Epithelial cell of esophagus (primary cell): ENCODE results near the gene KIF27.
A peak's percentile ranks its signal among the peaks of the same experiment; 100 is the strongest.
"Not testable (repeated sequence)": the region's sequence is repeated elsewhere in the genome, so short reads cannot be mapped to it uniquely, and the experiment has no call there.

ENCODE experiments used
- DNase-seq: peaks from one replicate; pipeline ENCODE4 v3.0.0; 2010; ENCODE audit warnings: low read depth
- H3K4me3 ChIP-seq: 2 replicates; pipeline ENCODE4 v1.5.1; 2011; ENCODE audit warnings: mild to moderate bottlenecking, low read length, control low read depth
- TF ChIP-seq, protein P1 (sequence below): IDR thresholded peaks from 2 replicates; pipeline ENCODE4 v1.5.1; 2011; ENCODE audit warnings: low read depth, mild to moderate bottlenecking, low read length, control low read depth, inconsistent platforms; ENCODE audit not compliant: insufficient read depth; ENCODE audit errors: missing control alignments

Gene KIF27

DNA sequence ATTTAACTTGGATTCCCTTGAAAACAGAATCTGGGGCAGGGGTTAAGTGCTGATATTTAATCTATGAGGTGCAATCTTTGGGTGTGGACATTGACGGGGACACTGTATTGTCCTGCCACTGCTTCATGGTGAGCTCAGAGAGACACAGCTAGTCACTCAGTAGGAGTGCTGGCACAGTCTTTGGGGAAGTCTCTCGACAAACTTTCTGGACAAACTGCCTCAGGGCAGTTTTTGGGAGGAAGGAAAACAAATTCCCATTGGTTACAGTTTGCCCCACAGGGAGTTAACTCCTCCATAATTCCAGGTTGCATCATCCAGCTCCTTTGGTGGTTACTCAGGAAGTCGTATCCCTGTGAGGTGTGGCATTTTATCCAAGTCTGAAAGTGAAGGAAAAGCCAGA is 40.9 kb upstream of the KIF27 start:
- no peak overlapping the region for H3K4me3 ChIP-seq
- TF ChIP-seq, protein P1, sequence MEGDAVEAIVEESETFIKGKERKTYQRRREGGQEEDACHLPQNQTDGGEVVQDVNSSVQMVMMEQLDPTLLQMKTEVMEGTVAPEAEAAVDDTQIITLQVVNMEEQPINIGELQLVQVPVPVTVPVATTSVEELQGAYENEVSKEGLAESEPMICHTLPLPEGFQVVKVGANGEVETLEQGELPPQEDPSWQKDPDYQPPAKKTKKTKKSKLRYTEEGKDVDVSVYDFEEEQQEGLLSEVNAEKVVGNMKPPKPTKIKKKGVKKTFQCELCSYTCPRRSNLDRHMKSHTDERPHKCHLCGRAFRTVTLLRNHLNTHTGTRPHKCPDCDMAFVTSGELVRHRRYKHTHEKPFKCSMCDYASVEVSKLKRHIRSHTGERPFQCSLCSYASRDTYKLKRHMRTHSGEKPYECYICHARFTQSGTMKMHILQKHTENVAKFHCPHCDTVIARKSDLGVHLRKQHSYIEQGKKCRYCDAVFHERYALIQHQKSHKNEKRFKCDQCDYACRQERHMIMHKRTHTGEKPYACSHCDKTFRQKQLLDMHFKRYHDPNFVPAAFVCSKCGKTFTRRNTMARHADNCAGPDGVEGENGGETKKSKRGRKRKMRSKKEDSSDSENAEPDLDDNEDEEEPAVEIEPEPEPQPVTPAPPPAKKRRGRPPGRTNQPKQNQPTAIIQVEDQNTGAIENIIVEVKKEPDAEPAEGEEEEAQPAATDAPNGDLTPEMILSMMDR: no peak
- DNase-seq: peak; percentile 81

DNA sequence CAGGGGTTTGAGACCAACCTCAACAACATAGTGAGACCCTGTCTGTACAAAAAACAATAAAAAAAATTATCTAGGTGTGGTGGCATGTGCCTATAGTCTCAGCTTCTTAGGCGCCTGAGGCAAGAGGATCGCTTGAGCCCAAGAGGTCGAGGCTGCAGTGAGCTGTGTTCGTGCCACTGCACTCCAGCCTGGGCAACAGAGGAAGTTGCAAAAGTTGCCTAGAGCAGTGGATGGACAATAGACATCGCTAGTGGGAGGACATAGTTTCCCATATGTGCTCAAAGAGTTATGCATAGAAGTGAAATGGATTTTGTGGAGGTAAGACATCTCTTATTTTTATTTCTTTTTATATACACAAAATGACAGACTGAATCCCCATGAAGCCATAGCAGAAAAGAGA is 39.8 kb upstream of the KIF27 start:
- DNase-seq: no peak
- TF ChIP-seq, protein P1: no peak

DNA sequence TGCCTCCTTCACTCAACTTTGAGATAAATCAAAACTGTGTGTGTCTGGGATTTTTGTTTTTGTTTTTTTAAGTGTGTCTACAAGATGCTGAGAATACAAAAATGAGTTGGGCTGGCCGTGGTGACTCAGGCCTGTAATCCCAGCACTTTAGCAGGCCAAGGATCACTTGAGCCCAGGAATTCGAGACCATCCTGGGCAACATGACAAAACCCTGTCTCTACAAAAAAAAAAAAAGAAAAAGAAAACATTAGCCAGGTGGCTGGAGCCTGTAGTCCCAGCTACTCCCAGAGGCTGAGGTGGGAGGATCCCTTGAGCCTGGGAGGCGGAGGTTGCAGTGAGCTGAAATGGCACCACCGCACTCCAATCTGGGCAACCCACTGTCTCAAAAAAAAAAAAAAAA is 37.8 kb upstream of the KIF27 start:
- H3K4me3 ChIP-seq: no peak overlapping the region
- DNase-seq: peak; percentile 42
- TF ChIP-seq, protein P1: no peak

More for the DNA sequence above, 39.8 kb upstream of the KIF27 start:
- H3K4me3 ChIP-seq: no peak overlapping the region

DNA sequence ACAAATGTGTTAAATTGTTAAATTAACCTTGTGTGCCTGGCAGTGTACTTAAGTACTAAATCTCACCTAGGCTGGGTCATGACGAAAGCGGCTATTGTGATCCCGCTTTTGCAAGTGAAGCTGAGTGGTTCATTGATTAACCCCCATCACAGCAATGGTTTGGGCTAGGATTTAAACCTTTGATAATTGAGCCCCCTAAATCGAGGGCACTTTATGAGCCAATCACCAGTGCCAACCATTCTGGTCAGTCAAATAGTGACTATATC is 35.9 kb upstream of the KIF27 start:
- H3K4me3 ChIP-seq: peak overlapping the region; percentile 61
- DNase-seq: no peak
- TF ChIP-seq, protein P1: no peak

DNA sequence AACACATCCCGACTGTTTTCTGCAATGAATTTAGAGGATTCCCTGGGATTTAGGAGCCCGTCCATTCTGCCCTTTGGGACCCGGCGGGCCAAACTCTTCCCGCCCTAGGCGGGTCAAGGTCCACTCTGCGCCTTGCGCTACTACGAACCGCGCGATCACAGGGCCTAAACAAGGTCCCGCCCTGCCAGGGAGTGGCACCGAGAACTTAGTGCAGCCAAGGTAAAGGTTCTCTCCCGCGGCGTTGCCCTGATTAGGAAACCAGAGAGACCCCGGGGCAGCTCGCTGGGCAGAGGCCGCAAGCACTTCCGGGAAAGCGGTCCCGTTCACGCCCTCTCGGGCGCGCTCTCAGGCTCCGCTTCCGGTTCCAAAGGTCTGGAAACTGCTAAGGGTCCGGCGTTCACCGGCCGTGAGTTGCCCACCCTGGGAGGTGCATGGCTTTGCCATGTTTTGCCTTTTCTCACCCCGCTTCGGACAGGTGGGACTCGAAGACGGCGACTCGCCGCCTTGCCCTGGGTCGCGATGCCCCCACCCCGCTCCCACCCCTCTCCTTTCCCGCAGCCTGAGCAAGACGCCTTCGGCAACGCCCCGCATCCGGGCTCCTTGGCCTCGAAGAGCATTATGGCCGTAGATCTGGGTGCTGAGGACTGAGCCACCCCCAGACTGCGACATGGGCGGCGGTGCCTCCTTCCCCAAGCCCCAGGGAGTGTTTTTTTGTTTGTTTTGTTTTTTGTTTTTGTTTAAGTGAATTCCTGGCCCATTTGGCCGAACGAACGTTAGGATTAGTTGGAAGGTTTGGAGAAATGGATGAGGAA is 35.4 kb upstream of the KIF27 start:
- DNase-seq: peak; percentile 50
- TF ChIP-seq, protein P1: no peak
- peak overlapping the region; percentile 61 for H3K4me3 ChIP-seq

DNA sequence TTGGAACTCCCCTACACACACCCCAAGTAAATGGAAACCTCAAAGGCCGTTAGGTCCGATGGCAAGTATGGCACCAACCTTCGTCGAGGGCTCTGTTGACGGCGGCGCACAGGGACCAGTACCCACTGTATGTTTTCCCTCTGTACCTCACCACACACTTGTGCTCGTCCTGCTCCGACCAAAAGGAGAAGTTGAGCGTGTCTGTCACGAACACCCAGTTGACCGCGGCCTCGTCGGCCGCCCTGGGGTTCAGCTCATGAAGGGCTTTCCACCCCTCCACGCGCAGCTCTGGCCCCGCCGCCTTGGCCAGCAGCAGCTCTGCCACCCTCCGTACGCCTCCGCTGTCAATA is 34.8 kb upstream of the KIF27 start:
- TF ChIP-seq, protein P1: no peak
- no peak for DNase-seq
- H3K4me3 ChIP-seq: peak overlapping the region; percentile 61

DNA sequence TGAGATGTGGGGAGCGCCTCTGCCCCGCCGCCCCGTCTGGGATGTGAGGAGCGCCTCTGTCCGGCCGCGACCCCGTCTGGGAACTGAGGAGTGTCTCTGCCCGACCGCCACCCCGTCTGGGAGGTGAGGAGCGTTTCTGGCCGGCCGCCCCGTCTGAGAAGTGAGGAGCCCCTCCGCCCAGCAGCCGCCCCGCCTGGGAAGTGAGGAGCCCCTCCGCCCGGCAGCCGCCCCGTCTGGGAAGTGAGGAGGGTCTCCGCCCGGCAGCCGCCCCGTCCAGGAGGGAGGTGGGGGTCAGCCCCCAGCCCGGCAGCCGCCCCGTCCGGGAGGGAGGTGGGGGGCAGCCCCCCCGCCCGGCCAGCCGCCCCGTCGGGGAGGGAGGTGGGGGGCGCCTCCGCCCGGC is 26.9 kb upstream of the KIF27 start:
- not testable (repeated sequence) for H3K4me3 ChIP-seq, DNase-seq
